ENCODE results near the gene MAP4K2.

The MAP4K2 gene

DNA sequence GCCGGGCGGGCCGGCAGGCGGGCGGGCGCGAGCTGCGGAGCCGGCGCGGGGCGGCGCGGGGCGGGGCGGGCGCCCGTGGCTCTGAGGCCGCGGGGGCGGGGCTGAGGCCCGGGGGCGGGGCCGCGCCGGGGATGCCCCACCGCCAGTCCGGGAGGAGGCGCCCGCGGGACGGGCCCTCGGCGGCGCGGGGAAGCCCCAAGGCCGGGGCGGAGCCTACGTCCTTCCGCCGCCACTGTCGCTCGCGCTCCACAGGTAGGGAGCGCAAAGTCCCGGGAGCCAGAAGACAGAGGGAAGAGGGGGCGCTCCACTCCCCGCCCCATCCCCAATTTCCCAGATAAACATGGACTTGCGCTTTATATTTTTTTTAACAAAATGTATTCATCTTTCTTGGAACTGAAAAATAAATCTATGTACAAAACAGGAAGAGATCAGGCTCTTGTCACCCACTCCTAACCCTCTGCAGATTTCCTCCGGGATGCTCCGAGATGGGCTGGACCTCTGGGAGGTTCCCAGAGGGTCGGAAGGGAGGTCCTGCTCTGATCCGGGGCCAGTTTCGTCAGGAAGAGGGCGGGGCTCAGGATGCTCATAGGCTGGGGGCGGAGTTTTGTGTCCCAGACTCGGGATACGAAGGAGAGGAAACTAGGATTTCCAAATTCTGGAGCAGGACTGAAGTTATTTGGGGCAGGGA lies at the start of gene MAP4K2:
Gene MAP4K2, minus strand, starts transcription at position 57 of the 688 bp plus-strand sequence. CDS start 65 bp downstream, outside the sequence.
- peak; percentile 99 for DNase-seq (ENCODE audit: low spot score)
- TF ChIP-seq, protein P1, sequence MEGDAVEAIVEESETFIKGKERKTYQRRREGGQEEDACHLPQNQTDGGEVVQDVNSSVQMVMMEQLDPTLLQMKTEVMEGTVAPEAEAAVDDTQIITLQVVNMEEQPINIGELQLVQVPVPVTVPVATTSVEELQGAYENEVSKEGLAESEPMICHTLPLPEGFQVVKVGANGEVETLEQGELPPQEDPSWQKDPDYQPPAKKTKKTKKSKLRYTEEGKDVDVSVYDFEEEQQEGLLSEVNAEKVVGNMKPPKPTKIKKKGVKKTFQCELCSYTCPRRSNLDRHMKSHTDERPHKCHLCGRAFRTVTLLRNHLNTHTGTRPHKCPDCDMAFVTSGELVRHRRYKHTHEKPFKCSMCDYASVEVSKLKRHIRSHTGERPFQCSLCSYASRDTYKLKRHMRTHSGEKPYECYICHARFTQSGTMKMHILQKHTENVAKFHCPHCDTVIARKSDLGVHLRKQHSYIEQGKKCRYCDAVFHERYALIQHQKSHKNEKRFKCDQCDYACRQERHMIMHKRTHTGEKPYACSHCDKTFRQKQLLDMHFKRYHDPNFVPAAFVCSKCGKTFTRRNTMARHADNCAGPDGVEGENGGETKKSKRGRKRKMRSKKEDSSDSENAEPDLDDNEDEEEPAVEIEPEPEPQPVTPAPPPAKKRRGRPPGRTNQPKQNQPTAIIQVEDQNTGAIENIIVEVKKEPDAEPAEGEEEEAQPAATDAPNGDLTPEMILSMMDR (IDR thresholded peaks at IDR 0.05; ENCODE audit: extremely low read depth, insufficient read depth, missing control alignments) = peak; percentile 27
- in situ Hi-C loops (cut with MboI; ENCODE audit: low pct_unique_long_range_greater_than_20kb, low sequenced_read_pairs, unreplicated experiment) = no loop called here

DNA sequence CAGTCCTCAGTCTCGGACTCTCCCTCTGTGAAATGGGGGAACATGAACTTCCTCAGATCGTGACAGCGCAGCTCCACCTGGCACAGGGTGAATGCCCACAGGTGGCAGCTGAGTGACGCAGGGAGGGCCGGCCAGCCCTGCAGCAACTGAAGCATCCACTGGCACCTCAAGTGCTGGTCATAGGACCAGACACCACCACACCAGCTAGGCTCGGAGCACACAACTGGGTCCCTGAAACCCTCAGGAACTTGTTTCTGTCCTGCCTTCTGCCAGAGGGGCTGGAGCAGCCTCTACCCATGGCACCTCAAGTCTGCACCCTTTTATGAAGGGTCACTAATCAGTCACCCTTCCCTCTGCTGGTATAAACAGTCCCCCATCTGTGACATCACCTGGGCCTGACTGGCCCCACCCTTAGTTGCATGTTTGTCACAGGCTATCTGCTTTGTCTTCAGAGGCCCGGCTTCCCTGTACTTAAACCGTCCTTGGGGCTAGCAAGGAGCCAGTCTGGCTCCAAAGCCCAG lies 48.9 kb upstream of the MAP4K2 start:
- TF ChIP-seq, protein P1 (IDR thresholded peaks at IDR 0.05; ENCODE audit: extremely low read depth, insufficient read depth, missing control alignments) = no peak
- in situ Hi-C loops (cut with MboI; ENCODE audit: low pct_unique_long_range_greater_than_20kb, low sequenced_read_pairs, unreplicated experiment) = no loop called here
- DNase-seq (ENCODE audit: low spot score) = peak; percentile 74

DNA sequence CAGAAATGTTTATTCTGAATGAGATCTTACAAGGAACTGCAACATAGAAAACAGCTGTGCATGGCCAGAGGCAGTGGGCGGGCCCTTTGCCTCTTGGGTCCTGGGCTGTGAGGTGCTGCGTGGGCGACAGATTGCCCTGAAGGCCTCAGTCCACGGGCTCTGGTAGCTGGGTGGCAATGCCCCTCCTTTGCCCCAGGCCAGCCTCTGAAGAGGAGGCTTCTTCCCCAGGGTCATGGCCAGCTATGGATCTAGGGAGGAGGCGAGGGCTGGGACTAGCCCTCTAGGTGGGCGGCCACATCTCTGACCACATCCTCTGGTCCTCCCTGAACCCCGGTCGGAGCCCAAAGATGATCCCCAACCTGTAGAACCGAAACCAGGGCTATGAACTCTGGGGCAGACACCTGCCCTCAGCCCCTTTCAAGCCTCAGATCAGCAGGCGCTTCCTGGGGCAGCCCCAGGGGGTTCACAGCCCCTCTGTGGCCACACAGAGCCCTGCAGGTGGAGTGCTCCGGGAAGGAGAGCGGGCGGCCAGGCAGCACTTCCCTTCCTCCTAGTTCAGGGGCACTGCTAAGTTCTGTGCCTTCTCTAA lies 48.1 kb upstream of the MAP4K2 start:
- in situ Hi-C loops (cut with MboI; ENCODE audit: low pct_unique_long_range_greater_than_20kb, low sequenced_read_pairs, unreplicated experiment) = no loop called here
- DNase-seq (ENCODE audit: low spot score) = peak; percentile 88
- TF ChIP-seq, protein P1 (IDR thresholded peaks at IDR 0.05; ENCODE audit: extremely low read depth, insufficient read depth, missing control alignments) = peak; percentile 37

DNA sequence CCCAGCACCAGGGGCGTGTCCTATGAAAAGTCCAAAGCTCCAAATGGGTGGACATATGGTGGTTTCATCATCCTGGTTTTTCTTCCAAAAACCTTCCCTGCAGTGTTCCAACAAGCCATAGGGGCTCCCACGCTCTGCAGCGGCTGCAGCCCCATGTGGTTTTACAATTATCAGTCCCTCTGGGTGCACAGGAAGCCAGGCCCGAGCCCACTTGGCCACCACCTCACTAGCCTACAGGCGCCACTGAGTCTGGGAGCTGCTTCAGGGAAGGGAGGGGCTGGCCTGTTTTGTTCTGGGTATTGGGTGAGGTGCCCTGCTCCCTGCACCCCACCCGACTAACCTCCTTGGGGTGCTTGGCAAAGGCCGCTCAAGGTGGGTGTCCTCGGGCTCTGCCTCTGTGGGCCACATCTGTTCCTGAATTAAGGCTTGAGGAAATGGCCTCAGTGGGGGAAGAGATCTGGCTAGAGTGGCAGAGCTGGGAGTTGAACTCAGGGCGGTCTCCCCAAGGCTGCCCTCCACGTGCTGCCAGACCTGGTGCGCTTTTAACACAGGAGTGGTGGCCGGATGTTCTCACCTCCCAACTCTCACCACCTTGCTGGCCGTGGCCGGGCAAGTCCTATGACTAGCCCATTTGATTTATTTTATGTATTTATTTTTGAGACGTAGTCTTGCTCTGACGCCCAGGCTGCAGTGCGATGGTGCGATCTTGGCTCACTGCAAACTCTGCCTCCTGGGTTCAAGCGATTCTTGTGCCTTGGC lies 46.8 kb upstream of the MAP4K2 start:
- in situ Hi-C loops (cut with MboI; ENCODE audit: low pct_unique_long_range_greater_than_20kb, low sequenced_read_pairs, unreplicated experiment) = loop anchor here (5.0 kb wide), 1 partner anchor 43 kb away; no protein-coding TSS in a partner anchor
- no peak for DNase-seq (ENCODE audit: low spot score)
- TF ChIP-seq, protein P1 (IDR thresholded peaks at IDR 0.05; ENCODE audit: extremely low read depth, insufficient read depth, missing control alignments) = no peak

DNA sequence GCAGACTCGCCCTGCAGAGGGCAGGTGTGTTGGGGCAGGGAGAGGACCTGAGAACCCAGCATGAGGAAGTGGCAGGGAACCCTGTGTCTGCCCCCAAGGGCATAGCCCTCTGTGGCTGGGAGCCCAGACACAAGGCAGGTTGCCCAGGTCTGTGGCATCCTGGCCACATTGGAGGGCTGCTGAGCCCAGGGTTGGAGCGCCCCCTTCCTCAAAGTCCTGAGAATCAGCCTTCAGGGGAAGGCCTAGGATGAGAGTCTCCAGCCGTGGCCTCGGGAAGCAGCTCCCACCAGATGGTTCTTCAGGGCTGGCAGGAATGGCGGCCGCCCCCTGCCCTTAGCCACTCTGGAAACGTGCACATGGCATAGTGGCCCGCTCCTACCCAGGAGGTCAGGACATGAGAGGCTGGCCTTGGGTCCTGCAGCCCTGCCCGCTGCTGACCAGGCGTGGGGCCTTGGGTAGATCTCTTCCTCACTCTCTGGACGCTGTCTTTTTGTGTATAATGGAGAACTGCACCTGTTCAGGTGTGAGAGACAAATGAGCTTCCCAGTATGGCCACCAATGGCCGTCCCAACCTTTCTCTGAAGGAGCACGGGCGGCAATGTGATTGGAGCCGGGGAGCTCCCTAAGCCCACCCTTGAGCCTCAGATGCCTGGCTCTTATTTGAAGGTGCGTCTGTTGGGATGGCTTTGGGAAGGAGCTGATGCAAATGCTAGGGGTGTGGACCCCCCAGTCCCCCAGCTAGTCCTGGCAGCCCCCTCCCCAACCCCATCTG lies 46.0 kb upstream of the MAP4K2 start:
- in situ Hi-C loops (cut with MboI; ENCODE audit: low pct_unique_long_range_greater_than_20kb, low sequenced_read_pairs, unreplicated experiment) = loop anchor here (5.0 kb wide), 1 partner anchor 43 kb away; no protein-coding TSS in a partner anchor
- no peak for DNase-seq (ENCODE audit: low spot score)
- TF ChIP-seq, protein P1 (IDR thresholded peaks at IDR 0.05; ENCODE audit: extremely low read depth, insufficient read depth, missing control alignments) = peak; percentile 37
